ENCODE results near the gene MSI2. TPM values are rescaled to one million over a fixed set of nuclear protein-coding genes. Genes with fewer than 3 reads are reported as not detected.

MSI2 gene
- total and polyA plus RNA-seq, 9 of the 15 experiments (the other 6 are each of a cell fraction or from before 2014, with no cell fraction given) = 4.6 to 61.8 (median 42.4) TPM

- no peak overlapping the region for H2AFZ ChIP-seq (ENCODE audit: low read depth, low read length)
- peaks cover 9% of the 10 kb centered on the region; the same call in 2 of the 3 replicates for H3K36me3 ChIP-seq (ENCODE audit: control insufficient read depth, insufficient read depth, low read length)
- no peak overlapping the region for H3K4me2 ChIP-seq (ENCODE audit: insufficient read depth, low read length)
- no peaks in the 10 kb centered on the region for H4K20me1 ChIP-seq (replicated peaks; ENCODE audit: control insufficient read depth, insufficient read depth, low read length)
- no peaks in the 10 kb centered on the region for H3K4me1 ChIP-seq (replicated peaks in 1 of 2; ENCODE audit: control insufficient read depth in 2 of 2, insufficient read depth in 2 of 2, low read length in 2 of 2)
- no peak overlapping the region for H3K9ac ChIP-seq (ENCODE audit: insufficient read depth in 1 of 2, low read depth in 2 of 2, low read length in 2 of 2)
- no TSS peak for BruUV-seq (replicated peaks)
- ChIA-PET CTCF (ENCODE audit: low intra/inter-chr PET ratio) (no interaction called here), POLR2A (interaction anchor here (0.6 to 1.0 kb wide), 2 partner anchors 15 to 128 kb away, joined by 3 to 5 read pairs; no protein-coding TSS in a partner anchor)
- FAIRE-seq (no peak), ATAC-seq (no peak), DNase-seq (ENCODE audit: extremely low read depth in 1 of 4, low spot score in 3 of 4) (no peak)
- H3K27me3 ChIP-seq (ENCODE audit: control insufficient read depth in 2 of 2, insufficient read depth in 2 of 2, low read length in 2 of 2) = no peaks in the 10 kb centered on the region
- H3K9me1 ChIP-seq (ENCODE audit: control insufficient read depth, insufficient read depth, low read length) = no peaks in the 10 kb centered on the region
- intact Hi-C loops (cut with micrococcal nuclease) (no loop called here), in situ Hi-C loops (cut with MboI) (no loop called here)
- TF ChIP-seq PHB (CRISPR knock-in tag; IDR thresholded peaks at IDR 0.05) = no peak
- 86% methylated on average over 7 of the region's 9 CpGs for WGBS (ENCODE audit: insufficient coverage, low coverage, missing lambda C conversion rate)
- H3K27ac ChIP-seq (ENCODE audit: extremely low read depth, low read depth, low read length) = no peak overlapping the region
- no peak overlapping the region for H3K4me3 ChIP-seq
- no peaks in the 10 kb centered on the region for H3K9me3 ChIP-seq (replicated peaks; ENCODE audit: control insufficient read depth, insufficient read depth, low read depth, low read length)
- H3K79me2 ChIP-seq (ENCODE audit: control insufficient read depth, insufficient read depth, low read length) = no peaks in the 10 kb centered on the region
Measured at GRCh38 chr17:57628421-57628820, 372.1 kb downstream of the MSI2 start.

- ATAC-seq = no peak
- TF ChIP-seq HCFC1 (IDR thresholded peaks at IDR 0.05; ENCODE audit: low read depth, low read length) (no peak), JUND (IDR thresholded peaks at IDR 0.05; ENCODE audit: borderline replicate concordance, low read depth, low read length) (no peak), JUND (tag; IDR thresholded peaks at IDR 0.05; ENCODE audit: borderline replicate concordance, low read depth, low read length) (no peak), ZBTB8A (IDR thresholded peaks at IDR 0.05; ENCODE audit: partially characterized antibody) (no peak), SMARCA5 (IDR thresholded peaks at IDR 0.05) (no peak), MXI1 (IDR thresholded peaks at IDR 0.05; ENCODE audit: low read depth, low read length) (no peak), ZNF830 (CRISPR knock-in tag; IDR thresholded peaks at IDR 0.05) (no peak), MYNN (IDR thresholded peaks at IDR 0.05) (no peak), MYNN (CRISPR knock-in tag; IDR thresholded peaks at IDR 0.05) (no peak), CHD2 (IDR thresholded peaks at IDR 0.05; ENCODE audit: low read depth, low read length) (no peak), RBM25 (IDR thresholded peaks at IDR 0.05; ENCODE audit: low read depth, low read length, severe bottlenecking) (no peak), MITF (IDR thresholded peaks at IDR 0.05) (no peak), RBBP5 (IDR thresholded peaks at IDR 0.05; ENCODE audit: borderline replicate concordance, insufficient read depth, low read length, poor library complexity, severe bottlenecking) (no peak), ATF3 (IDR thresholded peaks at IDR 0.05) (no peak), ATF3 (CRISPR knock-in tag; conservative IDR thresholded peaks at IDR 0.05) (no peak), RAD21 (CRISPR knock-in tag; conservative IDR thresholded peaks at IDR 0.05 in 1 of 2, IDR thresholded peaks at IDR 0.05 in 1 of 2) (no peak)
Measured at GRCh38 chr17:57629470-57629869, 373.1 kb downstream of the MSI2 start.

More at GRCh38 chr17:57629470-57629869, 373.1 kb downstream of the MSI2 start:
- no TSS peak for BruUV-seq (replicated peaks)
- 79% methylated on average over 8 of the region's 8 CpGs for WGBS (ENCODE audit: insufficient coverage, low coverage, missing lambda C conversion rate)
- no peaks in the 10 kb centered on the region for H3K27me3 ChIP-seq (ENCODE audit: control insufficient read depth in 2 of 2, insufficient read depth in 2 of 2, low read length in 2 of 2)
- peaks cover 9% of the 10 kb centered on the region; the same call in 2 of the 3 replicates for H3K36me3 ChIP-seq (ENCODE audit: control insufficient read depth, insufficient read depth, low read length)
- no peak overlapping the region for H3K27ac ChIP-seq (ENCODE audit: extremely low read depth, low read depth, low read length)
- H3K9ac ChIP-seq (ENCODE audit: insufficient read depth in 1 of 2, low read depth in 2 of 2, low read length in 2 of 2) = no peak overlapping the region
- in situ Hi-C loops (cut with MboI) = no loop called here
- no peaks in the 10 kb centered on the region for H3K4me1 ChIP-seq (replicated peaks in 1 of 2; ENCODE audit: control insufficient read depth in 2 of 2, insufficient read depth in 2 of 2, low read length in 2 of 2)
- POLR2A ChIA-PET = interaction anchor here (1.0 kb wide), 1 partner anchor 13 kb away, joined by 5 read pairs; no protein-coding TSS in a partner anchor
- H4K20me1 ChIP-seq (replicated peaks; ENCODE audit: control insufficient read depth, insufficient read depth, low read length) = no peaks in the 10 kb centered on the region
- FAIRE-seq = no peak
- no peaks in the 10 kb centered on the region for H3K9me3 ChIP-seq (replicated peaks; ENCODE audit: control insufficient read depth, insufficient read depth, low read depth, low read length)
- no peak overlapping the region for H3K4me3 ChIP-seq
- CTCF ChIA-PET (ENCODE audit: low intra/inter-chr PET ratio) = no interaction called here
- no peak overlapping the region for H2AFZ ChIP-seq (ENCODE audit: low read depth, low read length)
- no peaks in the 10 kb centered on the region for H3K79me2 ChIP-seq (ENCODE audit: control insufficient read depth, insufficient read depth, low read length)
- DNase-seq (ENCODE audit: extremely low read depth in 1 of 4, low spot score in 3 of 4) = no peak
- H3K4me2 ChIP-seq (ENCODE audit: insufficient read depth, low read length) = no peak overlapping the region
- intact Hi-C loops (cut with micrococcal nuclease) = no loop called here
- no peaks in the 10 kb centered on the region for H3K9me1 ChIP-seq (ENCODE audit: control insufficient read depth, insufficient read depth, low read length)

All from K562 (cell line).